HK-2 (cell line): Measurements from ENCODE around the gene LYRM9.
"Not testable (repeated sequence)": the region's sequence is repeated elsewhere in the genome, so short reads cannot be mapped to it uniquely, and the experiment has no call there.

ENCODE experiments used
- DNase-seq: peaks from one replicate; pipeline ENCODE4 v3.0.0-alpha.2; 2018; ENCODE audit not compliant: unreplicated experiment

The LYRM9 gene

DNA sequence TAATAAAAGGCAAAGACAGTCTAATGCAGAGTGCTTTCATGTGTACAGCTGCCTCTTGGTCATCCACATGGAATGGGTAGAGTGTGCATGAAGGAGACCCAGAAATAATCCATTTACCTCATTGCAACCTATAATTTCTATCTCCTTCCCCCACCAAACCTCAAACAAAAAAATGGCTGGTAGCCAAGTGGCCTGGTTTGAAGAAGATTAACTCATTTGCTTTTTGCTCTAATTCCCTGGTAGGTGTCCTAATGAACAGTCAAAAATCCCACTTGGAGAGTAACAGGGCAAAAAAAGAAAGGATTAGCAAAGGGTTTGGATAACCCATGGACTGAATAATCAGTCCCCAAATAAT, 13.0 kb upstream of the LYRM9 start:
- no peak for DNase-seq

DNA sequence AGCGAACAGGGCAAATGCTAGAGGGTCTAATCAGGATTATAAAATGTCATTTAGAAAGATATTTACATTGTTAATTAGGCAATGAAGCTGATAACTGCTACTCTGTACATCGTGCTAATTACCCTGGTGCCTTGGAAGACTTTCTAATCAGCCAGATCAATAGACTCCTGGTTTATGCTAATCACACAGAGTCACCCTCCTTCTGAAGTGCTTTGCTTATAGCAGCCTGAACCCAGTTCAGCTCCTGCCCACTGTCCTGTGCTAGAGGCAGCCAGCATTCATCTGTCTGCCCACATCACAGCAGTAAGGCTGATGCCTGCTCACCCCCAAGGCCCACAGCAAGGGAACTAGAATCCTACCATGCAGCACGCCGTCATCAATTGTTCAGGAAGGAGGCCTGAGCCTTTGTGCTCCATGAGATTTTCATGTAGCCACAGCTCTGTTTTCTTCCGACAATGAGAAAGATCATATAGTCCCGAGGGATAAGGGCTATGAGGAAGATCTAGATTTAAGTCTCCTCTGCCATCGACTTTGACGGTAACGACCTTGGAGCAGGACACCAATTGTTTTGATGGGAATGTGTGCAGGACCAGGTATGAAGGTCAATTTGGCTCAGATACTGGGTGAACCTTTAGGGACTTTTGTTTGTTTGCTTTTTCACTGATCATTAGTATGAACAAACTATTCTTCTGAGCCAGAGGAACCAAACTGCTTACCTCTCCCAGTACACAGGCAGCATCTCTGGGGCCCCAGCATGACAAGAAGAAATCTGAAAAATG, 12.5 kb upstream of the LYRM9 start:
- no peak for DNase-seq

GRCh38 chr17:27904534-27905446, 11.6 kb upstream of the LYRM9 start:
- no peak for DNase-seq

DNA sequence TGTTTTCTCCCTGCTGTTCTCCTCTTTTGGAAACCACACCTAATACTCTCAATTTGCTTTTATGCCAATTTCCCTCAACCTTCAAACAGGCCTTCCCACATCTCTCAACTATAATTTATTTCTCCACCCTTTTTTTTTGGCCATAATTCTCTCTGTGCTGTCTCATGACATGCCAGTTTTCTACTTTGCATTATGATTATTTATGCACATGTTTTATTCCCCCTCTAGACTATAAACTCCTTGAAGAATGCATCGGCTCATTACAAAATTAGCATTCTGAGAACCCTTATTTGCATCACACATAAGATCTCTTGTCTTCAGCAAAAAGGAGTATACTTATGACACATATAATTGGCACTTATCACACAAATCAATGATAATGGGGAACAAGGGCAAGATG, 10.9 kb upstream of the LYRM9 start:
- no peak for DNase-seq

DNA sequence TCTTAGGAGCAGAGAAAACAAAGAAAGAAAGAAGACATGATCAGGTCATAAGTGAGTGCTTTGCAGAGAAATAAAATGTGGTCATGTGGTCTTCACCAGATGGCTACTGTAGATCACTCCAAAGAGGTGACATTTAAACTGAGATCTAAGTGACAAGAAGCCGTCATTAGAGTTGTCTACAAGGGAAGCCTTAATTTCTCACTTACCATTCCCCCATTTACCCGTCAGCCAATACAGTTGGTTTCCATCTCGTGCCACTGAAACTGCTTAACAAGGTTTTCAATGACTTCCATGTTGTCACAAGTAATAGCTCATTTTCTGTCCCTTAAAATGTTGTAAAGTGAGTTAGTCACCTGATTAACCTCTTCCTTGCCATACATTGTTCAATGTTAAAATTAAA, 6.4 kb upstream of the LYRM9 start:
- DNase-seq: no peak

- DNase-seq: no peak
Measured at GRCh38 chr17:27898096-27898495, 4.9 kb upstream of the LYRM9 start.

DNA sequence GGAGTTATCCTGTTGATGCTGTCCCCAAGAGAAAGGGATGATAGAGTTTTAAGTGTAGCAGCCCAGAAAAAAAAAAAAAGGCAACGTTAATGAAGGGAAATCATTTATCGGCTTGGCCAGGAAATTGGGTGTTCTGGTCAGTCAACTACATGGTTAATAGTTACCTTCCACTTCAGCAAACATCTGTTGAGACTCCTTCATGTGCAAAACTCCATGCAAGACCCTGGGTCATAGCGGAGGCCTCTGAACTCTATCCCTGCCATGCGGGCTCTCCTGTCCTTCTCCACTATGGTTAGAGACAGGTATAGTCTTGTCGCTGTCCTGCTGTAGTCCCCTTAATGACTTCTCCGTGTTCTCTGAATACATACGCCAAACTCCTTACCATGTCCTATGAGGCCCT, 3.5 kb upstream of the LYRM9 start:
- DNase-seq: no peak

DNA sequence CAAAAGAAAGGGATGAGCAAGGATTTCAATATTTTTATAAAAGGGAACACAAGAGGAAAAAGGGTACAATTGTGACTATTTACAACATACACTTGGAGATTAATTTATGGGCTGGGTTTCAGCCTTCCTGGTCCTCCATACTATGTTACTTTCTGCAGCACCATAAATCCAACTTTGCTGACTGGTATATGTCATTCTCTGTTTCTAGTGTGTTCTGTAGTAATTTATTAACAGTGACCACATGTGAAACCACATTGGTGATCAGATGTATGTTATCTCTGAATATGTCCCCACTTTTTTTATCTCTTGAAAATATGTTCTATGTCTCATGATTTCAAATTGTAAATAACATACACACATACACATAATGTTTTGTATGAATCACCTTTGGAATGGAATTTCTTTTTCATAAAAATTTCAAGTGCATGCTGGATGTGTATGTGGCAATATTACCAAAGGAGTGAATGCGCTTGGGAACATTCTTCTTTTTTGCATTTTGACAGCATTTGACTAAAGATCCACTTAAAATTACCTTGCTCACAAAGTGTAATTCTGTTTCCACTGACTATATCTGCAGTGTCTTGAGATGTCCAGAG, 2.9 kb upstream of the LYRM9 start:
- DNase-seq: no peak

- no peak for DNase-seq
Measured at GRCh38 chr17:27895123-27895895, 2.1 kb upstream of the LYRM9 start.

GRCh38 chr17:27893841-27894503, 807 bp upstream of the LYRM9 start:
- DNase-seq: no peak

- no peak for DNase-seq
Measured at GRCh38 chr17:27892542-27892865, 661 bp downstream of the LYRM9 start.

DNA sequence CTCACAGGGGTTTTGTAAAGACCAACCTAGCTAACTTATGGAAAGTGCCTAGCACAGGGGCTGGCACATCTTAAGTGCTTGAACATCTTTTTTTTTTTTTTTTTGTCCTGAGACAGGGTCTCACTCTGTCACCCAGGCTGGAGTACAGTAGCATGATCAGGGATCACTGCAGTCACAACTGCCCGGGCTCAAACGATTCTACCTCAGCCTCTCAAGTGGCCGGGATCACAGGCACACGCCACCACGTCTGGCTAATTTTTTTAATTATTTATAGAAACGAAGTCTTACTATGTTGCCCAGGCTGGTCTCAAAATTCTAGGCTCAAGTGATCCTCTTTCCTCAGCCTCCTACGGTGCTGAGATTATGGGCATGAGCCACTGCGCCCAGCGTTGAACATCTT, 1.3 kb downstream of the LYRM9 start:
- no peak for DNase-seq

DNA sequence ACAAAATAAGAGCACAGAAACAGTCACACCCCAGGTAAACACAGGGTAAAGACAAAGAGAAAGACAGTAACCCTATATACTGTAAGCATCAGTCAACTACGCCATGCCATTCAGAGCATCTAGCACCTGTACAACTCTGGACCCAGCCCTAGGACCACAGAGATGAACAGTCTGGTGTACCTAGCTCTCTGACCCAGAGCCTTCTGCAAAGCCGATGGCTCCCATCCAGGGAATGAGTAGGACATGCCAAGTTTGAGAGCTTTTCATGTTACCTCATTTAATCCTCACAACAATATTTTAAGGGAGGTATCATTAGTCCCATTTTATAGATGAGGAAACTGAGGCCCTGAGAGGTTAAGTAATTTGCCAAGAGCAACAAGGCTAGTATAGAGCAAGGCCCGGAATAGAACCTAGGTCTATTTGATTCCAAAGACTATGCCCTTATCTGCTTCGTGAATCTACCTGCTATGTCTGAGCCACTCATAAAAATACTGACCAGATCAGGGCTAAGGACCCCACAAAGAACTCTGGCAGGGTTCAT, 3.4 kb downstream of the LYRM9 start:
- DNase-seq: no peak

GRCh38 chr17:27888945-27889344, 4.2 kb downstream of the LYRM9 start:
- peak; percentile 32 for DNase-seq

DNA sequence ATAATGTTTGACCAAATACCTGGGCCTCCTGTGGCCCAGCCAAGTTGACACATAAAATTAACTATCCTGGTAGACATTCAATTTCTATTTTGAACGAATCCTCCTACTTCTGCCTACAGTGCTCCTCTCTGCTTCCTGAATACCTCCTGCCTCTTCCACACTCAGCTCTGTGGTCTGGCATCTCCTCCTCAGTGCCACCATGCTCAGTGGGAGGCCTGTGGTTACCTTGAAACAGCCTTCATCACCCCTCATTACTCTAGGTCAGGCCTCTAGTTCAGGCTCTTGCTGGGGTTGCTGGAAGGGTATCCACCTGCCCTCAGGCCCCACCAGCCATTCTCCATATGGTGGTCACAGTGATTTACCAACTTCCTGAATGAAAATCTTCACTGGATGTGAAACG, 5.1 kb downstream of the LYRM9 start:
- DNase-seq: no peak

DNA sequence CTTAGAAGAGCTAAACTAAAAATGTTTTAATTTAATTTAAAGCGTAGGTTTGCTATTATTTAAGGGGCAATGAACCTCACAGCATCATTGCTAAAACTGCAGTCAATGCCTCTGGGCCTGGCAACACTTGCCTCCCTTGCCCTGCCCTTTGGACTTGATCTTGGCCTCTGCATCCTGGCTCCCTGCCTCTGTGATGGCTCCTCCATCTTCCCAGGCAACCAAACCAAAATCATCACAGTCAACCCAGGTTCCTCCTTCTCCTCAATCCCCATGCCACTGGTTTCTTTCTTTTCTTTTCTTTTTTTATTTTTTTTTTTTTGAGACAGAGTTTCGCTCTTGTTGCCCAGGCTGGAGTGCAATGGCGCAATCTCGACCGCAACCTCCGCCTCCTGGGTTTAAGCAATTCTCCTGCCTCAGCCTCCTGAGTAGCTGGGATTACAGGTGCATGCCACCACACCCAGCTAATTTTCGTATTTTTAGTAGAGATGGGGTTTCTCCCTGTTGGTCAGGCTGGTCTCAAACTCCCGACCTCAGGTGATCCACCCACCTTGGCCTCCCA, 6.7 kb downstream of the LYRM9 start:
- not testable (repeated sequence) for DNase-seq

- no peak for DNase-seq
Measured at GRCh38 chr17:27882162-27882840, 10.9 kb downstream of the LYRM9 start.

GRCh38 chr17:27879987-27880608, 13.1 kb downstream of the LYRM9 start:
- peak; percentile 70 for DNase-seq

DNA sequence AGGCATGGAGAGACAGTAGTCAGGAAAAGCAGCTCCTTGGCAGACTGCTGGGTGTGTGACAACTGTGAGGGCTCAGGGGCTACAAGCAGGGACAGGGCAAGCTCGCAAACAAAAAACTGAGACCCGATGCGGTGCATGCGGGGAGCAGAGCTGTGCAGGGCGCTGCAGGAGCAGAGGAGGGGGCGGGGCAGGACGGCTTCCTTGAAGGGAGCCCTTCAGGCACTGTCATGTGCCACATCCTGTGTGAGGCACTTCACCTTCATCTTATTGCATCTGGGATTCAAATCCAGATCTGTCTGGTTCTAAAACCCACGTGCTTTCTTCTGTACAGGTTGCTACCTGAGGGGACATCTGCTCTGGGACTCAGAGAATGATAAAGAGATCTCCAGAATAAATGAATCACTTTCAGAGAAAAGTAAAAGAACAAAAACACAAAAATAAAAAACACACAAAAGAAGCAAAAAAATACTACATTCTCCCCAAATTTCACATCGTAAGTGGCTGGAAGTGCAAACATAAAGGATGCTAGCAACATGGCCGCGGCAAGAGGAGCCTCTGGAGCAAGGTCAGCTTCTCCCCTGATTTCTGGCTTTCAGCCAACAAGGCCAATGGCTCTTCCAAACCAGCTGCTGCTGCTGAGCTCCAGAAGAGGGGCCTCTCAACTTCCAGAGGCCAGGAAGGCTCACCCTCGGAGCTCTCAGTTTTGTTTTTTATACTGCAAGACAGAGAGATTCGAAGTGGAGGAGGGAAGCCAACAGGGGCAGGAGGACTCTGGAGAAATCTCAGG, 14.2 kb downstream of the LYRM9 start:
- no peak for DNase-seq
